HEK293T (cell line): ENCODE results near the gene TTLL11.

Source experiments
- CTCF ChIA-PET: fragments of 350-600 bp; formaldehyde crosslinking; extraction: SDS; loops from one replicate; lab custom pipeline; 2021; ENCODE audit warnings: antibody characterized with exemption, inconsistent platforms; lab: Yijun Ruan, JAX
- POLR2A ChIA-PET: fragments of 350-600 bp; formaldehyde crosslinking; extraction: SDS; loops from one replicate; lab custom pipeline; 2020; ENCODE audit warnings: antibody characterized with exemption, inconsistent platforms; lab: Yijun Ruan, JAX
- DNase-seq: peaks from one replicate; pipeline ENCODE4 v3.0.0; 2012; ENCODE audit warnings: mixed read lengths; ENCODE audit errors: extremely low spot score
- ARNT ChIP-seq: fragments of 450-650 bp; IDR thresholded peaks from 2 replicates; pipeline ENCODE4 v1.6.1; 2017; ENCODE audit warnings: mild to moderate bottlenecking
- BHLHE40 ChIP-seq: fragments of 450-650 bp; IDR thresholded peaks from 2 replicates; pipeline ENCODE4 v1.6.1; 2016; ENCODE audit warnings: mild to moderate bottlenecking, moderate library complexity, borderline replicate concordance
- CTBP1 ChIP-seq: fragments of 450-650 bp; IDR thresholded peaks from 2 replicates; pipeline ENCODE4 v1.6.1; 2016; ENCODE audit warnings: borderline replicate concordance
- ELF4 ChIP-seq: fragments of 450-650 bp; IDR thresholded peaks from 2 replicates; pipeline ENCODE4 v1.6.1; 2017; ENCODE audit warnings: antibody characterized with exemption
- FOXA1 ChIP-seq: fragments of 450-650 bp; IDR thresholded peaks from 2 replicates; pipeline ENCODE4 v1.6.1; 2016; ENCODE audit warnings: mild to moderate bottlenecking
- FOXK2 ChIP-seq: fragments of 450-650 bp; IDR thresholded peaks from 2 replicates; pipeline ENCODE4 v1.6.1; 2016; ENCODE audit warnings: mild to moderate bottlenecking
- FOXM1 ChIP-seq: fragments of 450-650 bp; IDR thresholded peaks from 2 replicates; pipeline ENCODE4 v1.6.1; 2017; ENCODE audit warnings: mild to moderate bottlenecking, borderline replicate concordance
- HDGF ChIP-seq: fragments of 450-650 bp; IDR thresholded peaks from 2 replicates; pipeline ENCODE4 v1.6.1; 2017; ENCODE audit warnings: antibody characterized with exemption, borderline replicate concordance
- L3MBTL2 ChIP-seq: fragments of 450-650 bp; conservative IDR thresholded peaks from 2 replicates; pipeline ENCODE4 v1.6.1; 2016; ENCODE audit warnings: mild to moderate bottlenecking
- LEF1 ChIP-seq: fragments of 450-650 bp; IDR thresholded peaks from 2 replicates; pipeline ENCODE4 v1.6.1; 2017; ENCODE audit warnings: mild to moderate bottlenecking, borderline replicate concordance
- NFRKB ChIP-seq: fragments of 450-650 bp; IDR thresholded peaks from 2 replicates; pipeline ENCODE4 v1.6.1; 2016; ENCODE audit warnings: mild to moderate bottlenecking, moderate library complexity
- PKNOX1 ChIP-seq: fragments of 450-650 bp; IDR thresholded peaks from 2 replicates; pipeline ENCODE4 v1.6.1; 2016
- SP1 ChIP-seq: fragments of 450-650 bp; IDR thresholded peaks from 2 replicates; pipeline ENCODE4 v1.6.1; 2017
- SUZ12 ChIP-seq: fragments of 450-650 bp; IDR thresholded peaks from 2 replicates; pipeline ENCODE4 v1.6.1; 2016; ENCODE audit warnings: mild to moderate bottlenecking
- TARDBP ChIP-seq: fragments of 450-650 bp; IDR thresholded peaks from 2 replicates; pipeline ENCODE4 v1.6.1; 2016
- ZNF384 ChIP-seq: fragments of 450-650 bp; IDR thresholded peaks from 2 replicates; pipeline ENCODE4 v1.6.1; 2016

TTLL11 gene

DNA sequence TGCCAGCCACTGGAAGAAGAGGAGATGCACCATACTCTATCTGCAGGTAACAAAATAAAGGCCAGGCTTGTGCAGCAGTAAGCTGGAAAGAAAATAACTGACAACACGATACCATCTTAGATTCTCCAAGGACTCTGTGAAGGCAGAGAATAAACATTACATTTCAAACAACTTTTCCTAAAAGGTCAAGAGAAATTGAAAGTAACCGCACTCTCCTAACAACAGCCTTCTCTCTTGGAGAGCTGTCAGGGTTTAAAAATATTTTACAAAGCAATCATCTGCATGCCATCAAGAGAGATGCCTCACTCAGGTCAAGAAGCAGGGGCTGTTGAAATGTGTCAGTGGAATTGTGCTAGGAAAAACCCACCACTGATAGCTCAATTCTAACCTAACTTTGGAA lies 13.5 kb upstream of the TTLL11 start:
- ChIA-PET POLR2A (no interaction called here), CTCF (interaction anchor here (0.9 to 4.5 kb wide), 3 partner anchors 8 to 244 kb away, joined by 3 to 20 read pairs (median 4); no protein-coding TSS in a partner anchor)
- DNase-seq: no peak
- no peak for TF ChIP-seq ZNF384
- no peak for TF ChIP-seq FOXA1
- no peak for TF ChIP-seq SP1
- TF ChIP-seq TARDBP: no peak
- TF ChIP-seq PKNOX1: no peak
- no peak for TF ChIP-seq HDGF
- TF ChIP-seq CTBP1: no peak
- TF ChIP-seq SUZ12: no peak
- TF ChIP-seq LEF1: no peak
- no peak for TF ChIP-seq FOXK2
- no peak for TF ChIP-seq BHLHE40
- no peak for TF ChIP-seq L3MBTL2
- no peak for TF ChIP-seq ELF4
- no peak for TF ChIP-seq ARNT

- no peak for DNase-seq
- ChIA-PET CTCF (no interaction called here), POLR2A (no interaction called here)
These were observed 10.9 kb upstream of the TTLL11 start for GRCh38 chr9:122103985-122104384.

GRCh38 chr9:122102156-122102555 lies 9.0 kb upstream of the TTLL11 start:
- ChIA-PET POLR2A (no interaction called here), CTCF (no interaction called here)
- TF ChIP-seq FOXK2 (no peak), ELF4 (no peak), TARDBP (no peak), BHLHE40 (no peak), ZNF384 (no peak)
- DNase-seq: no peak

More at GRCh38 chr9:122103985-122104384, 10.9 kb upstream of the TTLL11 start:
- no peak for TF ChIP-seq ZNF384
- no peak for TF ChIP-seq SUZ12
- TF ChIP-seq PKNOX1: no peak
- TF ChIP-seq CTBP1: no peak
- no peak for TF ChIP-seq TARDBP
- TF ChIP-seq LEF1: no peak
- no peak for TF ChIP-seq HDGF
- no peak for TF ChIP-seq NFRKB
- no peak for TF ChIP-seq SP1
- no peak for TF ChIP-seq FOXM1
- TF ChIP-seq BHLHE40: no peak
- no peak for TF ChIP-seq L3MBTL2
- TF ChIP-seq ARNT: no peak
- TF ChIP-seq ELF4: no peak
- no peak for TF ChIP-seq FOXA1

- POLR2A ChIA-PET: no interaction called here
- TF ChIP-seq TARDBP (no peak), ARNT (no peak), HDGF (no peak), L3MBTL2 (no peak), BHLHE40 (no peak), LEF1 (no peak), NFRKB (no peak), ZNF384 (no peak), CTBP1 (no peak), FOXM1 (no peak), FOXK2 (no peak), PKNOX1 (no peak)
- CTCF ChIA-PET: no interaction called here
- no peak for DNase-seq
These were observed 7.6 kb upstream of the TTLL11 start for GRCh38 chr9:122100756-122101155.

GRCh38 chr9:122099271-122099869 lies 6.3 kb upstream of the TTLL11 start:
- TF ChIP-seq TARDBP: no peak
- TF ChIP-seq SUZ12: no peak
- no peak for TF ChIP-seq PKNOX1
- no peak for TF ChIP-seq FOXM1
- no peak for TF ChIP-seq LEF1
- no peak for TF ChIP-seq ARNT
- TF ChIP-seq BHLHE40: no peak
- no peak for TF ChIP-seq HDGF
- no peak for TF ChIP-seq ZNF384
- TF ChIP-seq ELF4: no peak
- no peak for TF ChIP-seq NFRKB
- TF ChIP-seq CTBP1: no peak
- TF ChIP-seq L3MBTL2: no peak
- no peak for TF ChIP-seq FOXA1
- no peak for TF ChIP-seq FOXK2

More at GRCh38 chr9:122099271-122099869, 6.3 kb upstream of the TTLL11 start:
- CTCF ChIA-PET: interaction anchor here (0.5 to 3.5 kb wide), 19 partner anchors 8 to 795 kb away, joined by 3 to 50 read pairs (median 4); no protein-coding TSS in a partner anchor
- POLR2A ChIA-PET: interaction anchor here (0.7 to 1.2 kb wide), 3 partner anchors 19 to 24 kb away, joined by 3 to 4 read pairs (median 3); no protein-coding TSS in a partner anchor
- DNase-seq: peak; percentile 81
